ENCODE results near the gene PTPRQ. TPM values are rescaled to one million over a fixed set of nuclear protein-coding genes. Genes with fewer than 3 reads are reported as not detected.
"Not testable (repeated sequence)": the region's sequence is repeated elsewhere in the genome, so short reads cannot be mapped to it uniquely, and the experiment has no call there.

PTPRQ gene
- total RNA-seq, 1 donor from 2014 or later = not detected

- H3K4me3 Mint-ChIP-seq = no peak overlapping the region
- no peak for DNase-seq (ENCODE audit: low read depth, low spot score)
- peaks cover 10% of the 10 kb centered on the region for H3K4me1 Mint-ChIP-seq
- no peak overlapping the region for H3K27ac Mint-ChIP-seq (ENCODE audit: unreplicated experiment)
- no peaks in the 10 kb centered on the region for H3K27me3 Mint-ChIP-seq (ENCODE audit: low read depth)
- peaks cover 4% of the 10 kb centered on the region for H3K9me3 Mint-ChIP-seq
- TF ChIP-seq, protein P1, sequence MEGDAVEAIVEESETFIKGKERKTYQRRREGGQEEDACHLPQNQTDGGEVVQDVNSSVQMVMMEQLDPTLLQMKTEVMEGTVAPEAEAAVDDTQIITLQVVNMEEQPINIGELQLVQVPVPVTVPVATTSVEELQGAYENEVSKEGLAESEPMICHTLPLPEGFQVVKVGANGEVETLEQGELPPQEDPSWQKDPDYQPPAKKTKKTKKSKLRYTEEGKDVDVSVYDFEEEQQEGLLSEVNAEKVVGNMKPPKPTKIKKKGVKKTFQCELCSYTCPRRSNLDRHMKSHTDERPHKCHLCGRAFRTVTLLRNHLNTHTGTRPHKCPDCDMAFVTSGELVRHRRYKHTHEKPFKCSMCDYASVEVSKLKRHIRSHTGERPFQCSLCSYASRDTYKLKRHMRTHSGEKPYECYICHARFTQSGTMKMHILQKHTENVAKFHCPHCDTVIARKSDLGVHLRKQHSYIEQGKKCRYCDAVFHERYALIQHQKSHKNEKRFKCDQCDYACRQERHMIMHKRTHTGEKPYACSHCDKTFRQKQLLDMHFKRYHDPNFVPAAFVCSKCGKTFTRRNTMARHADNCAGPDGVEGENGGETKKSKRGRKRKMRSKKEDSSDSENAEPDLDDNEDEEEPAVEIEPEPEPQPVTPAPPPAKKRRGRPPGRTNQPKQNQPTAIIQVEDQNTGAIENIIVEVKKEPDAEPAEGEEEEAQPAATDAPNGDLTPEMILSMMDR (conservative IDR thresholded peaks at IDR 0.05) = no peak
- peaks cover 3% of the 10 kb centered on the region for H3K36me3 Mint-ChIP-seq (ENCODE audit: low read depth)
Measured at GRCh38 chr12:80442426-80443222, 1.4 kb upstream of the PTPRQ start.

- Mint-ChIP-seq H3K36me3 (ENCODE audit: low read depth) (peaks cover 3% of the 10 kb centered on the region), H3K4me1 (peaks cover 10% of the 10 kb centered on the region), H3K4me3 (no peak overlapping the region), H3K9me3 (peaks cover 4% of the 10 kb centered on the region), H3K27me3 (ENCODE audit: low read depth) (no peaks in the 10 kb centered on the region), H3K27ac (ENCODE audit: unreplicated experiment) (no peak overlapping the region)
- DNase-seq (ENCODE audit: low read depth, low spot score) = no peak
- TF ChIP-seq, protein P1 (conservative IDR thresholded peaks at IDR 0.05) = no peak
Measured at GRCh38 chr12:80445083-80445793, 1.2 kb downstream of the PTPRQ start.

GRCh38 chr12:80456513-80456912 lies 12.5 kb downstream of the PTPRQ start:
- TF ChIP-seq, protein P1 (conservative IDR thresholded peaks at IDR 0.05) = no peak
- Mint-ChIP-seq H3K27ac (ENCODE audit: unreplicated experiment) (no peak overlapping the region), H3K4me3 (no peak overlapping the region), H3K36me3 (ENCODE audit: low read depth) (no peaks in the 10 kb centered on the region), H3K27me3 (ENCODE audit: low read depth) (no peaks in the 10 kb centered on the region), H3K4me1 (no peaks in the 10 kb centered on the region), H3K9me3 (peaks cover 2% of the 10 kb centered on the region)
- no peak for DNase-seq (ENCODE audit: low read depth, low spot score)

- H3K4me3 Mint-ChIP-seq = no peak overlapping the region
- TF ChIP-seq, protein P1 (conservative IDR thresholded peaks at IDR 0.05) = no peak
- H3K9me3 Mint-ChIP-seq = peaks cover 2% of the 10 kb centered on the region
- H3K27me3 Mint-ChIP-seq (ENCODE audit: low read depth) = no peaks in the 10 kb centered on the region
- DNase-seq (ENCODE audit: low read depth, low spot score) = no peak
- H3K36me3 Mint-ChIP-seq (ENCODE audit: low read depth) = no peaks in the 10 kb centered on the region
- no peak overlapping the region for H3K27ac Mint-ChIP-seq (ENCODE audit: unreplicated experiment)
- H3K4me1 Mint-ChIP-seq = no peaks in the 10 kb centered on the region
Measured at GRCh38 chr12:80460972-80461371, 16.9 kb downstream of the PTPRQ start.

GRCh38 chr12:80461851-80462250 lies 17.8 kb downstream of the PTPRQ start:
- not testable (repeated sequence) for H3K4me1 Mint-ChIP-seq

DNA sequence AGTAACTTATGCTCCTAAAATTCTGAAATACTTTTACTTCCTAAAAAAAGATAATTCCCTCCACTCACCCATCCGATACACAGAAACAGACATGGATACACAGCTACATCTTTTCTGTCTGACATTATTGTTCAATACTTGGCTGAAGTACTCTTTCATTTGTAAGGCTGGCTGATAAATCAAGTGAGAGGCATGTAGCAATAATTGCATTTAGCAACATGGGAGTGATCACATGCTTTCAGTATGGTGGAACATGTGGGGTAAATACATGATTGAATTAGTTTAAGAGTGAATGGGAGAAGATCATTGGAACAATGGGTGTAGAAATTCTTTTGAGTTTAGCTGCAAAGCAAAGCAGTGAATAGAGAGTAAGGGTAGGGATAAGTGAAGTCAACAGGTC lies 25.6 kb downstream of the PTPRQ start:
- DNase-seq (ENCODE audit: low read depth, low spot score) = no peak
- TF ChIP-seq, protein P1 (conservative IDR thresholded peaks at IDR 0.05) = no peak

More at GRCh38 chr12:80461851-80462250, 17.8 kb downstream of the PTPRQ start:
- not testable (repeated sequence) for H3K36me3 Mint-ChIP-seq (ENCODE audit: low read depth); H3K27ac Mint-ChIP-seq (ENCODE audit: unreplicated experiment); H3K27me3 Mint-ChIP-seq (ENCODE audit: low read depth); H3K4me3 Mint-ChIP-seq; DNase-seq (ENCODE audit: low read depth, low spot score); H3K9me3 Mint-ChIP-seq

More for the DNA sequence above, 25.6 kb downstream of the PTPRQ start:
- Mint-ChIP-seq H3K4me3 (no peak overlapping the region), H3K27me3 (ENCODE audit: low read depth) (no peaks in the 10 kb centered on the region), H3K9me3 (no peaks in the 10 kb centered on the region), H3K36me3 (ENCODE audit: low read depth) (no peaks in the 10 kb centered on the region), H3K27ac (ENCODE audit: unreplicated experiment) (no peak overlapping the region), H3K4me1 (no peaks in the 10 kb centered on the region)
